Measurements from ENCODE around the gene TYMP.

The TYMP gene

DNA sequence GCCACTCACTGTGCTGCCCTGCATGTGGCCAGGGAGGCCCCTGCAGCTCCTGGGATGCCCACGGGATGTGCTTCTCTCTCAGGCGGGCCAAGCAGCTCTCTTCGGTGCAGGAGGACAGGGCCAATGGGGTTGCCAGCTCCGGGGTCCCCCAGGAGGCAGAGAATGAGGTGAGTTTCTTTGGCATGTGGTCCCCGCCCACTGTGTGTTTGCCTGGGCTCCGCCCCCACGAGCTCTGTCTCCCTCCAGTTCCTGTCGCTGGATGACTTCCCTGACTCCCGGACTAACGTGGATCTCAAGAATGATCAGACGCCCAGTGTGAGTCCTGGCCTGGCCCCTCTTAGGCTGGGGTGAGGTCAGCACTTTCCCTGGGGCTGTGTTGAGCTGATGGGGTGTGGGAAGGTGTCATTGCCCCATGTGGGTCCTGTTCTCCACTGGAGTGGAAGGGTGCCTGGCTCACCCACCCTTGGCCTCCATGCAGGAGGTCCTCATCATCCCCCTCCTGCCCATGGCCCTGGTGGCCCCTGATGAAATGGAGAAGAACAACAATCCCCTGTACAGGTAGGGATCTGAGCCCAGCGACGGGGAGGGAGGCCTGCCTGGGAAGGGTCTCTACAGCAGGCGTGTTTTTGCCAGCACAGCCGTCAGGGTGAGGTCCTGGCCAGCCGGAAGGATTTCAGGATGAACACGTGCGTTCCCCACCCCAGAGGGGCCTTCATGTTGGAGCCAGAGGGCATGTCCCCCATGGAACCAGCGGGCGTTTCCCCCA is 12.1 kb downstream of the TYMP start:
- H3K27me3 ChIP-seq (ENCODE audit: control insufficient read depth, insufficient read depth, low read length, poor library complexity, severe bottlenecking) = no peaks in the 10 kb centered on the region
- no peaks in the 10 kb centered on the region for H3K9me3 ChIP-seq (ENCODE audit: control insufficient read depth, low read length)
- no peak overlapping the region for H3K27ac ChIP-seq (ENCODE audit: insufficient read depth, low read depth, low read length, poor library complexity, severe bottlenecking)
- peaks cover 33% of the 10 kb centered on the region for H3K36me3 ChIP-seq (ENCODE audit: control insufficient read depth, insufficient read depth, low read length)
- WGBS, 2 experiments = 93 to 96% methylated on average over 20 of the region's 20 CpGs
- H3K4me1 ChIP-seq (ENCODE audit: control insufficient read depth, insufficient read depth, low read length) = no peaks in the 10 kb centered on the region
- no peak overlapping the region for H3K4me3 ChIP-seq (ENCODE audit: insufficient read depth, low read depth, low read length)

DNA sequence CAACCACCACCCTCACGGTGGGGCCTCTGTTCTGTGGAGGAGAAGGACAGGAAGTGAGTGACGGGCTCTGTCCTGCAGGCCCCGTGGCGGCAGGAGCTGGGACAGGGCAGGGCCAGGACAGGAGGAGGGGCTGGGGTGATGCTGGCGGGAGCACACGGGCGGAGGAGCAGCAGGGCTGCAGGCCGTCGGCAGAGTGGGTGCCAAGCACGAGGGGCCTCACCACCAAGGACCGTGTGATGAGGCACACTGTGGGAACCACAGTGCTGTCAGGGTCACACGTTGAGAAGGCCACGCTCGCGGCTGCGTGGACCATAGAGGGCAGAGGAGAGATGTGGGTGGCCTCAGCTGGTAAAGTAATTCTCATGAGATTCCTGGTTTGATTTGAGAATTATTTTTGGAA is 12.9 kb downstream of the TYMP start:
- no peaks in the 10 kb centered on the region for H3K27me3 ChIP-seq (ENCODE audit: control insufficient read depth, insufficient read depth, low read length, poor library complexity, severe bottlenecking)
- H3K4me1 ChIP-seq (ENCODE audit: control insufficient read depth, insufficient read depth, low read length) = no peaks in the 10 kb centered on the region
- H3K9me3 ChIP-seq (ENCODE audit: control insufficient read depth, low read length) = no peaks in the 10 kb centered on the region
- H3K27ac ChIP-seq (ENCODE audit: insufficient read depth, low read depth, low read length, poor library complexity, severe bottlenecking) = no peak overlapping the region
- no peak overlapping the region for H3K4me3 ChIP-seq (ENCODE audit: insufficient read depth, low read depth, low read length)
- 92 to 94% methylated on average over 16 of the region's 16 CpGs for WGBS, 2 experiments
- peaks cover 26% of the 10 kb centered on the region for H3K36me3 ChIP-seq (ENCODE audit: control insufficient read depth, insufficient read depth, low read length)

DNA sequence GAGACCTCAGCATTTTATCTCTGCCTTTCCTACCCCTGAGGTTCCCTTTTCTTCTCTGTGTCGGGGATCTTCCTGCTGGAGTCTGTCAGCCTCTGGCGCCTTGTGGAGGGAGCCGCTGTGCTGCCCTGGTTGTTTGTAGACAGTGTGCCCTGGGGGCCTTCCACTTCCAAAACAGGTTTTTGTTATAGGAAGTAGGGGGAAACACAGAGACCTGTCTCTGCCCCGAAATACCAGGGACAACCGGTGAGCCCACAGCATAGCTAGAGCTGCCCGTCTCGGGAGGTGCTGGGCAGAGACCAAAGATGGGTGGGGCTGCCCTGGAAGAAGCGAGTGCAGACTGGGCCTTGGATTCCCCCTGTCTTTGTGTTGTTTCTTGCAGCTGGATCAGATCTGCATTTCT is 13.7 kb downstream of the TYMP start:
- Histone ChIP-seq H3K36me3 (ENCODE audit: control insufficient read depth, insufficient read depth, low read length) (peaks cover 24% of the 10 kb centered on the region), H3K9me3 (ENCODE audit: control insufficient read depth, low read length) (no peaks in the 10 kb centered on the region), H3K27me3 (ENCODE audit: control insufficient read depth, insufficient read depth, low read length, poor library complexity, severe bottlenecking) (no peaks in the 10 kb centered on the region), H3K4me1 (ENCODE audit: control insufficient read depth, insufficient read depth, low read length) (no peaks in the 10 kb centered on the region), H3K27ac (ENCODE audit: insufficient read depth, low read depth, low read length, poor library complexity, severe bottlenecking) (no peak overlapping the region), H3K4me3 (ENCODE audit: insufficient read depth, low read depth, low read length) (no peak overlapping the region)
- WGBS, 2 experiments = 94 to 96% methylated on average over 8 of the region's 8 CpGs

DNA sequence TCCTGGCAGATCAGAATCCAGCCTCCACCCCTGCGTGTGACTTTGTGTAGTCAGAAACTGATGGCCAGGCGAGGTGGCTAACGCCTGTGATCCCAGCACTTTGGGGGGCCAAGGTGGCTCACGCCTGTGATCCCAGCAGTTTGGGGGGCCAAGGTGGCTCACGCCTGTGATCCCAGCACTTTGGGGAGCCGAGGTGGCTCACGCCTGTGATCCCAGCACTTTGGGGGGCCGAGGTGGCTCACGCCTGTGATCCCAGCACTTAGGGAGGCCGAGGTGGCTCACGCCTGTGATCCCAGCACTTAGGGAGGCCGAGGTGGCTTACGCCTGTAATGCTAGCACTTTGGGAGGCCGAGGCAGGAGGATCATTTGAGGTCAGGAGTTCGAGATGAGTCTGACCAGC is 16.6 kb downstream of the TYMP start:
- 95% methylated on average over 15 of the region's 15 CpGs for WGBS, 2 experiments
- Histone ChIP-seq H3K27ac (ENCODE audit: insufficient read depth, low read depth, low read length, poor library complexity, severe bottlenecking) (no peak overlapping the region), H3K27me3 (ENCODE audit: control insufficient read depth, insufficient read depth, low read length, poor library complexity, severe bottlenecking) (no peaks in the 10 kb centered on the region), H3K9me3 (ENCODE audit: control insufficient read depth, low read length) (no peaks in the 10 kb centered on the region), H3K4me3 (ENCODE audit: insufficient read depth, low read depth, low read length) (no peak overlapping the region), H3K4me1 (ENCODE audit: control insufficient read depth, insufficient read depth, low read length) (peaks cover 9% of the 10 kb centered on the region), H3K36me3 (ENCODE audit: control insufficient read depth, insufficient read depth, low read length) (peaks cover 10% of the 10 kb centered on the region)

DNA sequence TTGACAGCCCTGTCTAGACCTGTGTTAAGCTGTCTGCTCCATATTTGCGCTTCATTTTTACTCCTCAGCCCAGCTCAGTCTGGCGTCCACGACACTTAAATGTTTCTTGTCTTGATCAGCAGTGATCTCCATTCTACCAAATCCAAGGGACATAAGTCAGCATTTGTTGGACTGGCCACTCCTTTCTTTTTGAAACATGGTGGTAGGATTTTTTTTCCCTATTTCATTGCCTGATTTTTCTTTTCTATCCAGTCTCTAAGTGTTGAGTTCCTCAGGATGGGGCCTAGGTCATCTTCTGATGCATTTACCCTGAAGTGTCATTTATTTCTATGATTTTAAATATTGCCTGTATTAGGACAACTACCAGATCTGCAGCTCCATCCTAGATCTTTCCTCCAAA is 20.9 kb downstream of the TYMP start:
- peak overlapping the region; percentile 83 for H3K4me3 ChIP-seq (ENCODE audit: insufficient read depth, low read depth, low read length)
- no peaks in the 10 kb centered on the region for H3K27me3 ChIP-seq (ENCODE audit: control insufficient read depth, insufficient read depth, low read length, poor library complexity, severe bottlenecking)
- peaks cover 4% of the 10 kb centered on the region for H3K36me3 ChIP-seq (ENCODE audit: control insufficient read depth, insufficient read depth, low read length)
- no peak overlapping the region for H3K27ac ChIP-seq (ENCODE audit: insufficient read depth, low read depth, low read length, poor library complexity, severe bottlenecking)
- peaks cover 9% of the 10 kb centered on the region for H3K4me1 ChIP-seq (ENCODE audit: control insufficient read depth, insufficient read depth, low read length)
- 50 to 65% methylated on average over 3 of the region's 3 CpGs for WGBS, 2 experiments
- no peaks in the 10 kb centered on the region for H3K9me3 ChIP-seq (ENCODE audit: control insufficient read depth, low read length)

DNA sequence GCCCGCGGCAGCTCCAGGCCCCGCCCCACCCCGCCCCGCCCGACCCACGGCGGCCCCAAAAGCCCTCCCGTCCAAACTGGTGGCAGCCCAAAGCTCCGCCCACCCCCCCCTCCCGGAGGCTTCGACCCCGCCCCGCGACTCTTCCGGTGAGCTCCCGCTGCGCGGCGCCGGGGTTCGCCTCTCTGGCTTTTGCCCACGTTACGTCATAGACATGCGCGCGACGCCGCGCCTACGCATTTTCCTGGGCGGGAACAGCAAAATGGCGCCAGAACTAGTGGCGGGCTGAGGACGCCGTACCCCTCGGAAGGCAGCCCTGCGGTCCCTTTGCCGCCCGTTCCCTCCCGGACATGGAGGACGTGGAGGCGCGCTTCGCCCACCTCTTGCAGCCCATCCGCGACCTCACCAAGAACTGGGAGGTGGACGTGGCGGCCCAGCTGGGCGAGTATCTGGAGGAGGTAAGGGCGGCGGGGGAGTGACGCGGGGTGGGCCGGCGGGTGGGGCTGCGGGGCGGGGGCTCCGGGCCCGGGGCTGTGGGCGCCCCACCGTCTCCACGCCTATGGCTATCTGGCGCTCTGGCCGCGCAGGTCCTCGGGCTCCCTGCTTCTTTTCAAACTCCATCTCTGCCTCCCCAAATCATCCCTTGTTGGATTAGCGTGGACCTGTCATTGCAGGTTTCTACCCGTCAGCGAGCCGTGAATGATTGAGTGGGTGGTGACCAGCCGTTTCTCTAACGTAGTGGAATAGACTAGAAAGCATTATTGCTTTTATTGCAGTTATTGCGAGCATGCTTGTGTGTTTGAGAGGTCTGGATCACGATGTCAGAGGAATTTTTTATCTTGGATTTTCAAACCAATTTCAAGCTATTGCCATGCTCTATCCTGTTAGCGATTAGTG is 21.6 kb downstream of the TYMP start, which contains the start of gene NCAPH2:
NCAPH2 (plus strand) TSS at position 234 of the 894 bp plus-strand sequence; CDS start at position 348, 114 bp downstream.
- Histone ChIP-seq H3K36me3 (ENCODE audit: control insufficient read depth, insufficient read depth, low read length) (peaks cover 4% of the 10 kb centered on the region), H3K4me1 (ENCODE audit: control insufficient read depth, insufficient read depth, low read length) (peaks cover 9% of the 10 kb centered on the region)
- WGBS, 2 experiments = 1% methylated on average over 70 to 76 of the region's 76 CpGs

DNA sequence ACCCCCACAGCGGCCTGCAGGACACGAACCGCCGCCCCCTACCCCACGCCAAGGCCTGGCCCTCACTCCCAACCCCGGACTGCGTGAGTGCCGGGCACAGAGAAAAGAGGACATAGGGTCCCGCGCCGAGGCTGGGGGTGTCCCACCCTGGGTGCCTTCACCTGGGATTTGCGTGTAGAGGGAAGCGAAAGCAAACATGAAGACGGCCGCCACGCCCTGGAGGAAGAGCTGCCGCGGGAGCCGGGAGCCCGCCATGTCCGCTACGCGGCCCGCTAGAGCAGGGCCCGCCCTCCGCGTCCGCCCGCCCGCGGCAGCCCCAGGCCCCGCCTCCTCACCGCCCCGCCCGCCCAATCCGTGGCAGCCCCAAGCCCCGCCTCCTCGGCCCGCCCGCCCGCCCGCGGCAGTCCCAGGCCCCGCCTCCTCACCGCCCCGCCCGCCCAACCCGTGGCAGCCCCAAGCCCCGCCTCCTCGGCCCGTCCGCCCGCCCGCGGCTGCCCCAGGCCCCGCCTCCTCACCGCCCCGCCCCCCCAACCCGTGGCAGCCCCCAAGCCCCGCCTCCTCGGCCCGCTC is 22.3 kb downstream of the TYMP start, which contains the start of gene LMF2:
LMF2 (minus strand) TSS at position 282 of the 570 bp plus-strand sequence; CDS start at position 255, 27 bp downstream.
- H3K36me3 ChIP-seq (ENCODE audit: control insufficient read depth, insufficient read depth, low read length) = peaks cover 4% of the 10 kb centered on the region
- 0% methylated on average over 46 to 62 of the region's 62 CpGs for WGBS, 2 experiments
- H3K4me3 ChIP-seq (ENCODE audit: insufficient read depth, low read depth, low read length) = peak within 1 kb of the TSS; percentile 95
- no peaks in the 10 kb centered on the region for H3K27me3 ChIP-seq (ENCODE audit: control insufficient read depth, insufficient read depth, low read length, poor library complexity, severe bottlenecking)
- peak within 1 kb of the TSS; percentile 93 for H3K27ac ChIP-seq (ENCODE audit: insufficient read depth, low read depth, low read length, poor library complexity, severe bottlenecking)
- H3K4me1 ChIP-seq (ENCODE audit: control insufficient read depth, insufficient read depth, low read length) = peaks cover 9% of the 10 kb centered on the region
- H3K9me3 ChIP-seq (ENCODE audit: control insufficient read depth, low read length) = no peaks in the 10 kb centered on the region

More for the DNA sequence above, 21.6 kb downstream of the TYMP start, which contains the start of gene NCAPH2:
- H3K4me3 ChIP-seq (ENCODE audit: insufficient read depth, low read depth, low read length) = peak within 1 kb of the TSS; percentile 95
- H3K27ac ChIP-seq (ENCODE audit: insufficient read depth, low read depth, low read length, poor library complexity, severe bottlenecking) = peak within 1 kb of the TSS; percentile 93
- H3K9me3 ChIP-seq (ENCODE audit: control insufficient read depth, low read length) = no peaks in the 10 kb centered on the region
- no peaks in the 10 kb centered on the region for H3K27me3 ChIP-seq (ENCODE audit: control insufficient read depth, insufficient read depth, low read length, poor library complexity, severe bottlenecking)

DNA sequence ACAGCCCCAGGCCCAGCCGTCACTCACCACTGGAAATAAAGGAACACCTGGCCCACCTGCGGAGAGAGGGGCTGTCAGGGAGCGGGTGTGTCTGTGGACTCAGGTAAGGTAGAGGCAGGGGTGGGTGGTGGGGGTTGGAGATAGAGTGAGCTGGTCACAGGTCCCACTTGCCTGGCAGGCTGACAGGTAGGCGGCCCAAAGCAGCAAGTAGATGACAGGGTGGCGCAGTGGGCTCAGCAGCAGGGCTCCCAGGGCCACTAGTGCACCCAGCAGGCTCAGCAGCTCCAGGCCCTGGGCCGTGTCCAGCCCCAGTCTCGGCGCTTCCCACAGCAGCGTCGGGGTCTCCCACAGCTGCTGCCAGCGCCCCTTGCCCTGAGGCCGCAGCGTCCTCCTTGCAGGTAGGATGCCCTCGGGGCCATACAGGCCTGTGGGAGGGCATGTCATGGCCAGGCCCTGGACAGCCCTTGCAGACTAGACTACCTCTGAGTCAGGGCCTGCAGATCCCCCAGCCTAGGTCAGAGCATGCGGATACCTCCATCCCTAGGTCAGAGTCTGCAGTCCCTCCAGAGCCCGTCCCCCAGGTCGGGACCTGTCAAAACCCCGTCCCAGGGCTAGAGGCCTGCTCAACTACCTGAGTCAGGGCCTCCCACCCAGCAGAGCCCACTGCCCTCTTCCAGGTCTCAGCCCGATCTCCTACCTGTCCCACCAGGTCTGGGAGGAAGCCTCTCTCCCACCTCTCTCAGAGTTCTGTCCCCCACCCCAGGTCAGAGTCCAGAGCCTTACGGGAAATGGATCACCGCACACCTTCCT is 23.0 kb downstream of the TYMP start:
- Histone ChIP-seq H3K9me3 (ENCODE audit: control insufficient read depth, low read length) (no peaks in the 10 kb centered on the region), H3K27ac (ENCODE audit: insufficient read depth, low read depth, low read length, poor library complexity, severe bottlenecking) (no peak overlapping the region), H3K27me3 (ENCODE audit: control insufficient read depth, insufficient read depth, low read length, poor library complexity, severe bottlenecking) (no peaks in the 10 kb centered on the region), H3K4me1 (ENCODE audit: control insufficient read depth, insufficient read depth, low read length) (peaks cover 9% of the 10 kb centered on the region), H3K4me3 (ENCODE audit: insufficient read depth, low read depth, low read length) (peak overlapping the region; percentile 95), H3K36me3 (ENCODE audit: control insufficient read depth, insufficient read depth, low read length) (peaks cover 4% of the 10 kb centered on the region)
- 39 to 45% methylated on average over 21 of the region's 21 CpGs for WGBS, 2 experiments

DNA sequence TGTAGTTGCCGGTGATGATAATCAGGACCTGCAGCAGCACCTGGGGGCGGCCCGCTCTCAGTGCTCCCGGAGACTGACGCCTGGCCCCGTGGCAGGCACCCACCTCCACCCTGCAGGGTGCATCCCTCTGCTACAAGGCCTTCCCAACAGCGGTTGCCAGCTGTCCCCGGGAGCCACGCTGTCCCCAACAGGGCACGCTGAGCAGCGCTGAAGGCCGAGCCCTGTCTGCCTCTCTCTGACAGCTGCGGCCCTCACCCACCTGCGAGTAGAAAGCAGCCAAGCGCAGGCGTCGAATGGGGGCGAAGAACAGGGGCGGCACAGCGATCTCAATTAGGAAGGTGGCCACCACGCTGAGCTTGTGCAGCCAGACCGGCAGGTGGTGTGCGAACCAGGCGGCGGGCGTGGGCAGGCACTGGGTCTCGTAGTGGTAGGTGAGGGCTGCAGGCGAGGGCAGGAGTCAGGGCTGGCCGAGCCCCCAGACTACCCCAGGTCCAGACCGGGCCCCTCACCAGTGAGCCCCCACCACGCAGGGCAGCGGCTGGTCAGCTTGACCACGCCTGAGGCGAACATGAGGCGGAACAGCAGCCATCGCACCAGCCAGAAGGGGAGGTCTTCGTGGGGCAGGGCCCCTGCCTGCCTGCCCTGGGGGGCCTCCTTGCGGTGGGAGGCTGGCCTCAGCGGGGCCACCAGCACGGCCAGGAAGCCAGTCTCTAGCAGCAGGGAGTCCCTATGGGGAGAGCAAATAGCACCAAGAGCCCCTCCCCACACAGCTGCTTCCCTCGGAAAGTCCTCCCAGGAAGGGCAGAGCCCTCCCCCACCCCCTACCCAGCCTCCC is 23.8 kb downstream of the TYMP start:
- Histone ChIP-seq H3K27me3 (ENCODE audit: control insufficient read depth, insufficient read depth, low read length, poor library complexity, severe bottlenecking) (no peaks in the 10 kb centered on the region), H3K9me3 (ENCODE audit: control insufficient read depth, low read length) (no peaks in the 10 kb centered on the region), H3K27ac (ENCODE audit: insufficient read depth, low read depth, low read length, poor library complexity, severe bottlenecking) (no peak overlapping the region), H3K4me1 (ENCODE audit: control insufficient read depth, insufficient read depth, low read length) (peaks cover 9% of the 10 kb centered on the region), H3K36me3 (ENCODE audit: control insufficient read depth, insufficient read depth, low read length) (peaks cover 4% of the 10 kb centered on the region), H3K4me3 (ENCODE audit: insufficient read depth, low read depth, low read length) (no peak overlapping the region)
- 88 to 89% methylated on average over 41 of the region's 41 CpGs for WGBS, 2 experiments

Measured in ectodermal cell (in vitro differentiated cells).